KBM-7 (cell line): ENCODE data around the gene LRRC2.
"Not testable (repeated sequence)": the region's sequence is repeated elsewhere in the genome, so short reads cannot be mapped to it uniquely, and the experiment has no call there.

Experiments used
- DNase-seq: peaks from one replicate; pipeline ENCODE4 v3.0.0-alpha.2; 2015
- in situ Hi-C: fragments of 300-500 bp; cut with MboI; formaldehyde crosslinking; loops from 2 replicates; pipeline ENCODE4 v1.14.3; 2020; ENCODE audit warnings: low sequenced_read_pairs, low pct_unique_long_range_greater_than_20kb, mixed read lengths

LRRC2 gene

GRCh38 chr3:46585799-46586693, 19.9 kb upstream of the LRRC2 start:
- in situ Hi-C loops: no loop called here
- no peak for DNase-seq

- in situ Hi-C loops: no loop called here
- DNase-seq: no peak
Observed at GRCh38 chr3:46584598-46585467, 18.7 kb upstream of the LRRC2 start.

- in situ Hi-C loops: no loop called here
- no peak for DNase-seq
Observed at GRCh38 chr3:46580675-46581074, 14.6 kb upstream of the LRRC2 start.

- in situ Hi-C loops: no loop called here
- no peak for DNase-seq
Observed at GRCh38 chr3:46579756-46580286, 13.7 kb upstream of the LRRC2 start.

- in situ Hi-C loops: no loop called here
- peak; percentile 34 for DNase-seq
Observed at GRCh38 chr3:46578973-46579755, 13.1 kb upstream of the LRRC2 start.

- in situ Hi-C loops, DNase-seq: not testable (repeated sequence)
Observed at GRCh38 chr3:46577580-46578249, 11.6 kb upstream of the LRRC2 start.

GRCh38 chr3:46576879-46577278, 10.8 kb upstream of the LRRC2 start:
- no peak for DNase-seq
- in situ Hi-C loops: no loop called here

GRCh38 chr3:46576386-46576785, 10.3 kb upstream of the LRRC2 start:
- DNase-seq: no peak
- in situ Hi-C loops: no loop called here

- DNase-seq: no peak
- in situ Hi-C loops: no loop called here
Observed at GRCh38 chr3:46575577-46576222, 9.6 kb upstream of the LRRC2 start.

GRCh38 chr3:46574881-46575576, 8.9 kb upstream of the LRRC2 start:
- in situ Hi-C loops: no loop called here
- no peak for DNase-seq

GRCh38 chr3:46574243-46574646, 8.1 kb upstream of the LRRC2 start:
- in situ Hi-C loops: no loop called here
- no peak for DNase-seq

- in situ Hi-C loops: no loop called here
- no peak for DNase-seq
Observed at GRCh38 chr3:46573701-46574100, 7.6 kb upstream of the LRRC2 start.

GRCh38 chr3:46571684-46572083, 5.6 kb upstream of the LRRC2 start:
- DNase-seq: no peak
- in situ Hi-C loops: no loop called here

- no peak for DNase-seq
- in situ Hi-C loops: no loop called here
Observed at GRCh38 chr3:46565607-46566039, 479 bp downstream of the LRRC2 start.

GRCh38 chr3:46565077-46565476, 1.0 kb downstream of the LRRC2 start:
- DNase-seq: no peak
- in situ Hi-C loops: no loop called here

GRCh38 chr3:46564190-46565021, 1.7 kb downstream of the LRRC2 start:
- in situ Hi-C loops: no loop called here
- DNase-seq: no peak

GRCh38 chr3:46561951-46562350, 4.2 kb downstream of the LRRC2 start:
- DNase-seq: no peak
- in situ Hi-C loops: no loop called here
